ENCODE data around the gene ADSL. TPM values are rescaled to one million over a fixed set of nuclear protein-coding genes. Genes with fewer than 3 reads are reported as not detected.

ADSL gene
- total and polyA plus RNA-seq, 9 of the 15 experiments (the other 6 are each of a cell fraction or from before 2014, with no cell fraction given): 112 to 322 (median 146) TPM

DNA sequence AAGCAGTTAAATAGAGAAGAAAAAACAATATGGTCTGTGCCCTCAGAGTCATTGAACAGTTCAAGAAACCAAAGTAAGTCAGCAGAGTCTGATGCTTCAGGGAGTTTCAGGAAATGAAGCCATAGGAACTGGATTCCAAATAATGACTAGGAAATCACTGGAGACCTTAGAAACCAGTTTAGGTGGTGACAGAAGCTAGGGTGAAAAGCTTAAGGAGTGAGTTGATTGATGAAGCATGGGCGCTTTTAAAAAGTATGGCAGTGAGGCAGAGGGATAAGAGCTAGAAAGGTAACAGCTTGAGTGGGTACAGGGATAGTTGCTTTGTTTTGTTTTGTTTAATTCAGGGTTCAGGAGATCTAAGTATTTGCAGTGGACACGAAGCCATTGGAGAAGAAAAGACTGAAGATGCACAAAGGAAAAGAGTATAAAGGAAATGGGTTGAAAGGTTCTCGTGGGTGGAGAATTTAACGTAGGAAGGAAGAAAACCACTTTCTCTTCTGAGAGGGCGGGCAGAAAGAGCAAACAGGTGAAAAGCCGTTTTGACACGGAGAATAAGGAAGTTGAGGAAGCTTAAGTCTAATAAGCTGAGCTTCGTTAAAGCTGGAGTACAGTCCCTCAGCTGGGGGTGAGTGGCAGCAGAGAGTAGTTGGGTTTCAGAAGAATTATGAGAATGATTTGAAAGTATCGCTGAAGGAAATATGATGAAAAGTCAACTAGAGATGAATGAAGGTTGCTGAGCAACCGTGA lies 38.9 kb downstream of the ADSL start:
- Histone ChIP-seq H4K20me1 (replicated peaks; ENCODE audit: control insufficient read depth, insufficient read depth, low read length) (no peaks in the 10 kb centered on the region), H2AFZ (ENCODE audit: low read depth, low read length) (no peak overlapping the region), H3K9me1 (ENCODE audit: control insufficient read depth, insufficient read depth, low read length) (no peaks in the 10 kb centered on the region), H3K9ac (ENCODE audit: insufficient read depth in 1 of 2, low read depth in 2 of 2, low read length in 2 of 2) (no peak overlapping the region), H3K27ac (ENCODE audit: extremely low read depth, low read depth, low read length) (no peak overlapping the region), H3K27me3 (ENCODE audit: control insufficient read depth in 2 of 2, insufficient read depth in 2 of 2, low read length in 2 of 2) (no peaks in the 10 kb centered on the region), H3K9me3 (replicated peaks; ENCODE audit: control insufficient read depth, insufficient read depth, low read depth, low read length) (no peaks in the 10 kb centered on the region), H3K4me1 (replicated peaks in 1 of 2; ENCODE audit: control insufficient read depth in 2 of 2, insufficient read depth in 2 of 2, low read length in 2 of 2) (peaks cover 22 to 27% of the 10 kb centered on the region in 2 experiments; a peak in 4 of 5 replicates), H3K4me2 (ENCODE audit: insufficient read depth, low read length) (no peak overlapping the region; the same call in 1 of the 2 replicates), H3K36me3 (ENCODE audit: control insufficient read depth, insufficient read depth, low read length) (peaks cover 3% of the 10 kb centered on the region; the same call in 1 of the 3 replicates), H3K4me3 (no peak overlapping the region), H3K79me2 (ENCODE audit: control insufficient read depth, insufficient read depth, low read length) (peaks cover 26% of the 10 kb centered on the region)
- ATAC-seq: no peak
- 44% methylated on average over 9 of the region's 10 CpGs for WGBS (ENCODE audit: insufficient coverage, low coverage, missing lambda C conversion rate)
- FAIRE-seq: no peak
- in situ Hi-C loops (cut with MboI): no loop called here
- DNase-seq (ENCODE audit: extremely low read depth in 1 of 4, low spot score in 3 of 4): no peak
- BruUV-seq (replicated peaks): no TSS peak
- intact Hi-C loops (cut with micrococcal nuclease): no loop called here
- CTCF ChIA-PET (ENCODE audit: low intra/inter-chr PET ratio): no interaction called here
- POLR2A ChIA-PET: interaction anchor here (0.6 to 1.4 kb wide), 7 partner anchors 11 to 635 kb away, joined by 3 to 6 read pairs (median 4); partner anchors contain the start of gene SGSM3
- TF ChIP-seq CHD1 (IDR thresholded peaks at IDR 0.05; ENCODE audit: low read length) (no peak), EP300 (IDR thresholded peaks at IDR 0.05; ENCODE audit: low read length) (no peak), LARP7 (IDR thresholded peaks at IDR 0.05) (no peak), ZNF175 (CRISPR knock-in tag; IDR thresholded peaks at IDR 0.05; ENCODE audit: low read depth) (0 out of 2 replicates have a peak, but pooled peaks have one; percentile 50), CBX2 (IDR thresholded peaks at IDR 0.05; ENCODE audit: insufficient read depth, low read length, poor library complexity, severe bottlenecking) (no peak), NFXL1 (CRISPR knock-in tag; IDR thresholded peaks at IDR 0.05) (no peak), NR2C2 (CRISPR knock-in tag; IDR thresholded peaks at IDR 0.05) (no peak), NR2C2 (tag; IDR thresholded peaks at IDR 0.05) (no peak), IFI16 (CRISPR knock-in tag; IDR thresholded peaks at IDR 0.05) (no peak), ZNF124 (CRISPR knock-in tag; IDR thresholded peaks at IDR 0.05) (no peak), STAT5A (IDR thresholded peaks at IDR 0.05; ENCODE audit: borderline replicate concordance, low read length) (no peak), NBN (IDR thresholded peaks at IDR 0.05; ENCODE audit: low read depth) (no peak), RNF2 (IDR thresholded peaks at IDR 0.05) (no peak), EP400 (IDR thresholded peaks at IDR 0.05) (no peak), TBL1XR1 (IDR thresholded peaks at IDR 0.05; ENCODE audit: low read length in 2 of 2) (no peak), MECOM (CRISPR knock-in tag; IDR thresholded peaks at IDR 0.05) (no peak), ZNF583 (CRISPR knock-in tag; IDR thresholded peaks at IDR 0.05) (no peak), MAZ (CRISPR knock-in tag; conservative IDR thresholded peaks at IDR 0.05 in 1 of 2, IDR thresholded peaks at IDR 0.05 in 1 of 2) (no peak), RFX1 (IDR thresholded peaks at IDR 0.05) (0 out of 2 replicates have a peak, but pooled peaks have one; percentile 17)
- TF ChIP-seq, protein P1, sequence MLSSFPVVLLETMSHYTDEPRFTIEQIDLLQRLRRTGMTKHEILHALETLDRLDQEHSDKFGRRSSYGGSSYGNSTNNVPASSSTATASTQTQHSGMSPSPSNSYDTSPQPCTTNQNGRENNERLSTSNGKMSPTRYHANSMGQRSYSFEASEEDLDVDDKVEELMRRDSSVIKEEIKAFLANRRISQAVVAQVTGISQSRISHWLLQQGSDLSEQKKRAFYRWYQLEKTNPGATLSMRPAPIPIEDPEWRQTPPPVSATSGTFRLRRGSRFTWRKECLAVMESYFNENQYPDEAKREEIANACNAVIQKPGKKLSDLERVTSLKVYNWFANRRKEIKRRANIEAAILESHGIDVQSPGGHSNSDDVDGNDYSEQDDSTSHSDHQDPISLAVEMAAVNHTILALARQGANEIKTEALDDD (IDR thresholded peaks at IDR 0.05): no peak
- TF ChIP-seq, protein P2, sequence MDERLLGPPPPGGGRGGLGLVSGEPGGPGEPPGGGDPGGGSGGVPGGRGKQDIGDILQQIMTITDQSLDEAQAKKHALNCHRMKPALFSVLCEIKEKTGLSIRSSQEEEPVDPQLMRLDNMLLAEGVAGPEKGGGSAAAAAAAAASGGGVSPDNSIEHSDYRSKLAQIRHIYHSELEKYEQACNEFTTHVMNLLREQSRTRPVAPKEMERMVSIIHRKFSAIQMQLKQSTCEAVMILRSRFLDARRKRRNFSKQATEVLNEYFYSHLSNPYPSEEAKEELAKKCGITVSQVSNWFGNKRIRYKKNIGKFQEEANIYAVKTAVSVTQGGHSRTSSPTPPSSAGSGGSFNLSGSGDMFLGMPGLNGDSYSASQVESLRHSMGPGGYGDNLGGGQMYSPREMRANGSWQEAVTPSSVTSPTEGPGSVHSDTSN (CRISPR knock-in tag; IDR thresholded peaks at IDR 0.05; ENCODE audit: low read depth): no peak
- TF ChIP-seq, protein P2 (tag; conservative IDR thresholded peaks at IDR 0.05; ENCODE audit: low read depth): peak; percentile 51; the same call in 1 of the 2 replicates

Measured in K562 (cell line).